ENCODE data around the gene PANX2. TPM values are rescaled to one million over a fixed set of nuclear protein-coding genes. Genes with fewer than 3 reads are reported as not detected.
A peak's percentile ranks its signal among the peaks of the same experiment; 100 is the strongest.
"Not testable (repeated sequence)": the region's sequence is repeated elsewhere in the genome, so short reads cannot be mapped to it uniquely, and the experiment has no call there.

Gene PANX2
- total and polyA plus RNA-seq, 8 donors = 0.25 to 1.8 (median 1.1) TPM; not detected in 3

DNA sequence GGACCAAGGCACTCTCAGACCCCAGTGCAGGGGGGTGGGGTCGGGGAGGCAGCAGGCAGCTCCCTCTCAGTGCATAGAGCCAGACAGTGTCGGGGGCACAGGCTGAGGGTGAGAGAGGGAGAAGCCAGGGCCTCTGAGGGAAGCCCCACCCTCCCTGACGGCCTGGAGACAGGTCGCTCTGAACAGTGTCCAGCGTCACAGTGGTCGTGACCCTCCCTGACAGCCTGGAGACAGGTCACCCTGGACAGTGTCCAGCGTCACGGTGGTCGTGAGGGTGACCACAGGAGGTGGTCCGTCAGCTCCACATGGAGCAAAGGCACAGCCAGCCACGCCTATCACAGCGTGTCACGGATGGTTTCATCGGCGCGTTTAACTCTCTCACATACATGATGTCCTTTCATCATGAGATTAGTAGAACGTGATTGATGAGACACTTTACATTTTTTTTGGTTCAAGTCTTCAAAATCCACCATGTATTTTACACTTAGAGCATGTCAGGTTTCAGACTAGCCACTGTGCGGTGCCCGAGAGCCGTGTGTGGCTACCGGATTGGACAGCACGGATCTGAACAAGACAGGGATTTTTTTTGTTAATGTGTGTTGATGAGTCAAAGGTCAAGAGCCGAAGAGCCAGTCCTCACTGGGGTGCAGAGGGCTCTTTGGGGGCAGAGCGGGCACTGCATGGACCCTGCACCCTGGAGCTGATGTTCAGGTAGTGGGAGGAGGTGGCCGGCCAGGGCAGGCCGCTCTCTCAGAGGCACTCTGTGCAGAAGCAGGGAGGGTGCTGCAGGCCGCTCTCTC is 23.9 kb upstream of the PANX2 start:
- peak; percentile 68 to 90 for DNase-seq
- TF ChIP-seq, protein P1, sequence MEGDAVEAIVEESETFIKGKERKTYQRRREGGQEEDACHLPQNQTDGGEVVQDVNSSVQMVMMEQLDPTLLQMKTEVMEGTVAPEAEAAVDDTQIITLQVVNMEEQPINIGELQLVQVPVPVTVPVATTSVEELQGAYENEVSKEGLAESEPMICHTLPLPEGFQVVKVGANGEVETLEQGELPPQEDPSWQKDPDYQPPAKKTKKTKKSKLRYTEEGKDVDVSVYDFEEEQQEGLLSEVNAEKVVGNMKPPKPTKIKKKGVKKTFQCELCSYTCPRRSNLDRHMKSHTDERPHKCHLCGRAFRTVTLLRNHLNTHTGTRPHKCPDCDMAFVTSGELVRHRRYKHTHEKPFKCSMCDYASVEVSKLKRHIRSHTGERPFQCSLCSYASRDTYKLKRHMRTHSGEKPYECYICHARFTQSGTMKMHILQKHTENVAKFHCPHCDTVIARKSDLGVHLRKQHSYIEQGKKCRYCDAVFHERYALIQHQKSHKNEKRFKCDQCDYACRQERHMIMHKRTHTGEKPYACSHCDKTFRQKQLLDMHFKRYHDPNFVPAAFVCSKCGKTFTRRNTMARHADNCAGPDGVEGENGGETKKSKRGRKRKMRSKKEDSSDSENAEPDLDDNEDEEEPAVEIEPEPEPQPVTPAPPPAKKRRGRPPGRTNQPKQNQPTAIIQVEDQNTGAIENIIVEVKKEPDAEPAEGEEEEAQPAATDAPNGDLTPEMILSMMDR (IDR thresholded peaks at IDR 0.05) = peak in 5 of 7 experiments; percentile 53 to 77 (median 76)
- TF ChIP-seq EP300 (IDR thresholded peaks at IDR 0.05) = no peak
- Histone ChIP-seq H3K36me3 (no peaks in the 10 kb centered on the region), H3K4me3 (no peak overlapping the region), H3K9me3 (no peaks in the 10 kb centered on the region), H3K27ac (no peak overlapping the region), H3K27me3 (peaks cover 0 to 14% (median 7%) of the 10 kb centered on the region in 3 donors), H3K4me1 (peaks cover 6 to 14% (median 9%) of the 10 kb centered on the region in 4 donors)
- intact Hi-C loops (cut with DNase I; ENCODE audit: low total_unique reads) = no loop called here
- WGBS, 5 donors = 30 to 37% (median 36%) methylated on average over 22 to 27 of the region's 27 CpGs

DNA sequence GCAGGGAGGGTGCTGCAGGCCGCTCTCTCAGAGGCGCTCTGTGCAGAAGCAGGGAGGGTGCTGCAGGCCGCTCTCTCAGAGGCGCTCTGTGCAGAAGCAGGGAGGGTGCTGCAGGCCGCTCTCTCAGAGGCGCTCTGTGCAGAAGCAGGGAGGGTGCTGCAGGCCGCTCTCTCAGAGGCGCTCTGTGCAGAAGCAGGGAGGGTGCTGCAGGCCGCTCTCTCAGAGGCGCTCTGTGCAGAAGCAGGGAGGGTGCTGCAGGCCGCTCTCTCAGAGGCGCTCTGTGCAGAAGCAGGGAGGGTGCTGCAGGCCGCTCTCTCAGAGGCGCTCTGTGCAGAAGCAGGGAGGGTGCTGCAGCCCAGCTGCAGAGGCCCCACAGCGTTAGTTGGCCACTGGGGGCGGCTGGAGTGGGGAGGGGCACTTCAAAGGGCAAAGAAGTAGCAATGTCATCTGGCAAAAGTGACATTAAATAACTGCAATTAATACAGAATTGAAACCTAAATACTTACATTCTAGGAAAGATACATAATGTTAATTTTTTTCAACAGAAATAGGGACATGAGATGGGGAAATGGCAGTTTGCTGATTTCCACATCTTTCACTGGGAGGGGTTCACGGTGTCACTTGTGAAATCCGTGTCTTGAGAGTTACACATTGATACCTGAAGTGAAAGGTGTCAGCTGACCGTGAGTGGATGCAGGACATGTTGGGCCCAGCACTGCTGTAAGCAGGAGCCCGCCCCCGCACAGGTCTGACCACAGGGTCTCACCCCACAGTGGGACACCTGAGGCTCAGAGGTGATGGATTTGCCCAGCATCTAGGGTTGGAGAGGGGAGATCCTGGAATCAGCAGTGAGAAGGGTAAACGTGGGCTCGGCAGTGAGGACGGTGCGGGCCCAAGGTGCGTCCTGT is 23.0 kb upstream of the PANX2 start:
- H3K4me1 ChIP-seq; DNase-seq; H3K4me3 ChIP-seq; H3K36me3 ChIP-seq; intact Hi-C loops (cut with DNase I; ENCODE audit: low total_unique reads); H3K27ac ChIP-seq; H3K9me3 ChIP-seq: not testable (repeated sequence)
- peaks cover 0 to 13% (median 7%) of the 10 kb centered on the region in 3 donors for H3K27me3 ChIP-seq
- 72 to 89% (median 85%) methylated on average over 12 to 14 of the region's 26 CpGs for WGBS, 5 donors

DNA sequence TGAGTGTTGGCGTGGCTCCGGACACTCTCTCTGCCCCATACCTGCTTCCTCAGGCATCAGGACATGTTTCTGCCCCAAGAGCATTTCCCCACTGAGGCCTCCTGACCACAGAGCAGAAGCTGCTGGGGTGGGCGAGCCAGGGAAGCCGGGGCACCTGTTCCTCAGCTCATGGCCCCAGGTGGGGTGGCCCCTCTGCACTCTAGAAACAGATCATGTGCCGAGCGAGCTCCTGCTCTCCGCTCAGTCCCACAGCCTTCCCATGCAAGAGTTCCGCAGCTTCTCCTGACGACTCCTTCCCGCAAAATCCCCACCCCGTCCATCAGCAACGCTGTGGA is 22.4 kb upstream of the PANX2 start:
- TF ChIP-seq POLR2AphosphoS5 (IDR thresholded peaks at IDR 0.05) (no peak), EP300 (IDR thresholded peaks at IDR 0.05) (no peak), POLR2A (IDR thresholded peaks at IDR 0.05) (no peak)
- TF ChIP-seq, protein P1 (IDR thresholded peaks at IDR 0.05) = no peak
- Histone ChIP-seq H3K9me3 (no peaks in the 10 kb centered on the region), H3K4me3 (no peak overlapping the region), H3K36me3 (no peaks in the 10 kb centered on the region), H3K4me1 (peaks cover 0 to 7% (median 4%) of the 10 kb centered on the region in 4 donors), H3K27ac (no peak overlapping the region), H3K27me3 (peaks cover 0 to 13% (median 7%) of the 10 kb centered on the region in 3 donors)
- 84 to 92% (median 91%) methylated on average over 11 to 12 of the region's 12 CpGs for WGBS, 5 donors
- intact Hi-C loops (cut with DNase I; ENCODE audit: low total_unique reads) = no loop called here
- no peak for DNase-seq

DNA sequence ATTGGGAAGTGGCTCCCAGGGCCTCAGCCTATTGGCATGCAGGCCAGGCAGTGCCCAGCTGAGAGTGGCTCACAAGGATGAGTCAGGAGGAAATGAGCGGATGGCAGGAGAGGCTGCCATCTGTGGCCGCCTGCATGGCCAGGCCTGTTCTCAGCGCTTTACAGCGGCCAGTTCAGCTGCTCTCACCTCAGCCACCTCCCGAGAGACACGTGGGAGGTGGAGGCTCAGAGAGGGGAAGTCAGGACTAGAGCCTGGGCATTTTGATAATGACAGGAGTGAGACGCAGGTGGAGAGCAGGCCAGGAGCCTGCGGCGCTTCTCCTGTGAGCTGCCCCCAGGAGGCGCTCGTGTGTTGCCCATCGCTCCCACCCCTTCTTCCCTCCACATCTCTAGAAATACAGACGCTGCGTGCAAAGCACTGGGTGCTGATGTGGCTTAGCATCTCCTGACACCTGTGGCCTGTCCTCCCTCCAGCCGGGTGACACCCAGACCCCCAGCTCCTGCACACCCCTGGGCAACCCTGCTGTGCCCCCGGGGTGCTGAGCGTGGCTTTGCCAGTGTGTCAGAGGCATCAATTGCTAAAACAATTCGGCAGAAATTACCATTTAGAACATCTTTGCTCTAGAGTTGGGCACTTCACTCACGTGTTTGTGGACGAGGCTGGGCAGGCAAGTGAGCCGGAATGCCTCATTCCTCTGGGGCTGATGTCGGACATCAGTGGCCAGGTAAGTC is 21.4 kb upstream of the PANX2 start:
- peak; percentile 78 to 86 for DNase-seq

More for the DNA sequence above, 21.4 kb upstream of the PANX2 start:
- Histone ChIP-seq H3K9me3 (no peaks in the 10 kb centered on the region), H3K27ac (no peak overlapping the region), H3K4me3 (no peak overlapping the region), H3K36me3 (no peaks in the 10 kb centered on the region), H3K4me1 (peaks cover 0 to 7% (median 4%) of the 10 kb centered on the region in 4 donors), H3K27me3 (peaks cover 0 to 9% (median 7%) of the 10 kb centered on the region in 3 donors)
- intact Hi-C loops (cut with DNase I; ENCODE audit: low total_unique reads) = no loop called here
- TF ChIP-seq POLR2A (IDR thresholded peaks at IDR 0.05) (no peak), EP300 (IDR thresholded peaks at IDR 0.05) (no peak), POLR2AphosphoS5 (IDR thresholded peaks at IDR 0.05) (no peak)
- TF ChIP-seq, protein P1 (IDR thresholded peaks at IDR 0.05) = peak in 5 of 7 experiments; percentile 62 to 82 (median 73)
- 27 to 48% (median 31%) methylated on average over 22 of the region's 22 CpGs for WGBS, 5 donors
